ENCODE measurements around the gene SUFU. TPM values are rescaled to one million over a fixed set of nuclear protein-coding genes. Genes with fewer than 3 reads are reported as not detected.

Gene SUFU
- total RNA-seq, 1 donor from 2014 or later: 9.4 TPM

GRCh38 chr10:102552533-102552932 lies 48.8 kb downstream of the SUFU start:
- ATAC-seq: no peak

- ATAC-seq: no peak
Measured at GRCh38 chr10:102553771-102554170, 50.0 kb downstream of the SUFU start.

GRCh38 chr10:102554531-102554930 lies 50.8 kb downstream of the SUFU start:
- ATAC-seq: no peak

GRCh38 chr10:102555781-102556328 lies 52.1 kb downstream of the SUFU start:
- peak; percentile 91 for ATAC-seq

- no peak for ATAC-seq
Measured at GRCh38 chr10:102557569-102557968, 53.8 kb downstream of the SUFU start.

- ATAC-seq: no peak
Measured at GRCh38 chr10:102559764-102560163, 56.0 kb downstream of the SUFU start.

- no peak for ATAC-seq
Measured at GRCh38 chr10:102564209-102564834, 60.5 kb downstream of the SUFU start.

GRCh38 chr10:102565793-102566192 lies 62.0 kb downstream of the SUFU start:
- no peak for ATAC-seq

- ATAC-seq: no peak
Measured at GRCh38 chr10:102578782-102579181, 75.0 kb downstream of the SUFU start.

- ATAC-seq: no peak
Measured at GRCh38 chr10:102579328-102579727, 75.6 kb downstream of the SUFU start.

GRCh38 chr10:102580230-102580629 lies 76.5 kb downstream of the SUFU start:
- ATAC-seq: no peak

GRCh38 chr10:102581401-102581800 lies 77.6 kb downstream of the SUFU start:
- no peak for ATAC-seq

GRCh38 chr10:102581981-102582580 lies 78.3 kb downstream of the SUFU start:
- ATAC-seq: no peak

GRCh38 chr10:102583435-102584417 lies 80.0 kb downstream of the SUFU start:
- peak; percentile 94 for ATAC-seq

GRCh38 chr10:102585026-102585425 lies 81.3 kb downstream of the SUFU start:
- no peak for ATAC-seq

GRCh38 chr10:102586858-102587257 lies 83.1 kb downstream of the SUFU start:
- ATAC-seq: no peak

- ATAC-seq: no peak
Measured at GRCh38 chr10:102588875-102589274, 85.1 kb downstream of the SUFU start.

- ATAC-seq: no peak
Measured at GRCh38 chr10:102593074-102593803, 89.5 kb downstream of the SUFU start.

GRCh38 chr10:102593804-102594079 lies 90.0 kb downstream of the SUFU start:
- ATAC-seq: no peak

- ATAC-seq: no peak
Measured at GRCh38 chr10:102595293-102595692, 91.5 kb downstream of the SUFU start.

GRCh38 chr10:102595897-102596296 lies 92.1 kb downstream of the SUFU start:
- no peak for ATAC-seq

- ATAC-seq: peak; percentile 75
Measured at GRCh38 chr10:102596506-102596971, 92.8 kb downstream of the SUFU start.
